ENCODE data around the gene PTPRM. TPM values are rescaled to one million over a fixed set of nuclear protein-coding genes. Genes with fewer than 3 reads are reported as not detected.

The PTPRM gene
- total and polyA plus RNA-seq, 2 of the 8 experiments (the other 6 are each of a cell fraction or from before 2014, with no cell fraction given) = 4.1 to 7.0 TPM

DNA sequence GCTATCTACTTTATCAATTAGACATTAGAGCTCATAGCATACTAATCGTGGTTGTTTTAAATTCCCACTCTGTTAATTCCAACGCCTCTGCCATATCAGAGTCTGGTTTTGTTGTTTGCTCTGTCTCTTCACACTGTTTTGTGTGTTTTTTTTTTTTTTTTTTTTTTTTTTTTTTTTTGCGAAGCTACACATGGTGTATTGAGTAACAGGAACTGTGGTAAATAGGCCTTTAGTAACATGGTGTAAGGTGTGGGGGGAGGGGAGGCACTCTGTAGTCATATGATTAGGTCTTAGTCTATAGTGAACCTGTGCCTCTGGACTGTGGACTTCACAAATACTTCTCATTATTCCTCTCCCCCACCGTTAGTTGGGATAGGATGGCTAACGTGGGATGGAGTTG, 671.4 kb downstream of the PTPRM start:
- Histone ChIP-seq H3K14ac (ENCODE audit: insufficient read length) (no peak overlapping the region), H3K4me1 (replicated peaks in 1 of 4; ENCODE audit: control insufficient read depth in 3 of 4, insufficient read depth in 4 of 4, low read length in 3 of 4) (0 out of 7 replicates have a peak, but pooled peaks cover 0 to 2% (median 0%) of the 10 kb centered on the region in 4 experiments), H3K18ac (ENCODE audit: extremely low read depth, low read length) (no peak overlapping the region), H3K27ac (ENCODE audit: low read depth, low read length) (no peak overlapping the region), H3K36me3 (ENCODE audit: control insufficient read depth in 2 of 4, insufficient read depth in 4 of 4, low read length in 3 of 4) (no peaks in the 10 kb centered on the region), H2BK5ac (ENCODE audit: low read depth, low read length) (no peak overlapping the region), H4K5ac (ENCODE audit: insufficient read length, low read depth, low read length) (no peak overlapping the region), H3K79me2 (ENCODE audit: control insufficient read depth in 1 of 2, insufficient read depth in 2 of 2, low read length in 2 of 2) (no peaks in the 10 kb centered on the region), H3K4ac (replicated peaks; ENCODE audit: insufficient read length, low read depth, low read length) (no peak overlapping the region), H4K8ac (ENCODE audit: extremely low read depth, insufficient read depth, low read length) (no peak overlapping the region), H3K9ac (replicated peaks in 1 of 4; ENCODE audit: extremely low read depth in 1 of 4, low read depth in 3 of 4, low read length in 3 of 4) (no peak overlapping the region), H3K4me2 (ENCODE audit: insufficient read depth in 1 of 2, low read depth in 2 of 2, low read length in 2 of 2) (no peak overlapping the region), H2AK5ac (ENCODE audit: low read depth, low read length) (no peak overlapping the region), H2BK12ac (ENCODE audit: low read depth, low read length) (no peak overlapping the region), H3K27me3 (replicated peaks in 1 of 4; ENCODE audit: control insufficient read depth in 3 of 4, extremely low read depth in 1 of 4, insufficient read depth in 3 of 4, low read length in 3 of 4) (no peaks in the 10 kb centered on the region), H3K23ac (ENCODE audit: insufficient read length) (no peak overlapping the region), H3K9me3 (ENCODE audit: insufficient read depth in 2 of 2, low read depth in 1 of 2, low read length in 1 of 2) (no peaks in the 10 kb centered on the region), H2BK120ac (replicated peaks; ENCODE audit: low read depth, low read length) (no peak overlapping the region), H2AFZ (ENCODE audit: low read length) (no peak overlapping the region), H3K23me2 (ENCODE audit: low read depth, low read length) (no peaks in the 10 kb centered on the region), H3K4me3 (ENCODE audit: extremely low read depth in 1 of 4, insufficient read depth in 2 of 4, low read depth in 3 of 4, low read length in 4 of 4) (no peak overlapping the region), H3K56ac (replicated peaks; ENCODE audit: insufficient read length, low read depth, low read length) (no peak overlapping the region), H4K91ac (replicated peaks; ENCODE audit: insufficient read length, low read length) (no peak overlapping the region), H2BK15ac (ENCODE audit: low read length) (no peak overlapping the region), H4K20me1 (replicated peaks in 1 of 2; ENCODE audit: control insufficient read depth in 1 of 2, insufficient read depth in 2 of 2, low read length in 2 of 2) (no peaks in the 10 kb centered on the region), H3K79me1 (ENCODE audit: low read depth, low read length) (no peaks in the 10 kb centered on the region), H2BK20ac (ENCODE audit: low read length) (no peak overlapping the region)
- 92% methylated on average over 5 of the region's 5 CpGs; no CpG with 5 or more reads in 1 of the 2 experiments for WGBS, 2 experiments (ENCODE audit: extremely low coverage in 1 of 2, insufficient coverage in 1 of 2, insufficient read length in 1 of 2, insufficient replicate concordance in 2 of 2, low coverage in 1 of 2, low lambda C conversion rate in 2 of 2, missing lambda C conversion rate in 1 of 2)
- DNase-seq (ENCODE audit: low read depth in 1 of 2, low spot score in 2 of 2) = no peak
- no peak for FAIRE-seq
- ChIA-PET CTCF (ENCODE audit: partially characterized antibody) (interaction anchor here (1.0 to 1.4 kb wide), 2 partner anchors 20 kb away, joined by 5 read pairs; no protein-coding TSS in a partner anchor), POLR2A (ENCODE audit: partially characterized antibody) (no interaction called here)
- TF ChIP-seq POLR2A (IDR thresholded peaks at IDR 0.05; ENCODE audit: control extremely low read depth in 1 of 2, low read depth in 2 of 2, low read length in 2 of 2) = no peak
